Trophoblast cell (in vitro differentiated cells and primary cell): Measurements from ENCODE around the gene TNFSF4.
A peak's percentile ranks its signal among the peaks of the same experiment; 100 is the strongest.

Experiments used
- DNase-seq, 2 donors: peaks; one replicate each; pipeline ENCODE4 v3.0.0-alpha.2; 2016
- H2AFZ ChIP-seq: 2 replicates; pipeline ENCODE4 v1.6.1; 2013; ENCODE audit warnings: low read length, moderate library complexity, mild to moderate bottlenecking; ENCODE audit not compliant: insufficient read depth, poor library complexity
- H2AK5ac ChIP-seq: 2 replicates; pipeline ENCODE4 v1.6.1; 2013; ENCODE audit warnings: mild to moderate bottlenecking, low read length
- H2BK120ac ChIP-seq: 2 replicates; pipeline ENCODE4 v1.6.1; 2013; ENCODE audit warnings: low read length, mild to moderate bottlenecking, moderate library complexity; ENCODE audit not compliant: insufficient read depth, poor library complexity
- H2BK12ac ChIP-seq: 2 replicates; pipeline ENCODE4 v1.6.1; 2013; ENCODE audit warnings: mild to moderate bottlenecking, low read length, moderate library complexity
- H2BK5ac ChIP-seq: 2 replicates; pipeline ENCODE4 v1.6.1; 2013; ENCODE audit warnings: low read length, low read depth, moderate library complexity, mild to moderate bottlenecking; ENCODE audit not compliant: poor library complexity
- H3K14ac ChIP-seq: 2 replicates; pipeline ENCODE4 v1.6.1; 2013; ENCODE audit warnings: mild to moderate bottlenecking, low read length
- H3K18ac ChIP-seq: 2 replicates; pipeline ENCODE4 v1.6.1; 2013; ENCODE audit warnings: mild to moderate bottlenecking, low read length
- H3K23ac ChIP-seq: 2 replicates; pipeline ENCODE4 v1.6.1; 2013; ENCODE audit warnings: low read length
- H3K27ac ChIP-seq: 2 replicates; pipeline ENCODE4 v1.5.1; 2013; ENCODE audit warnings: low read depth, mild to moderate bottlenecking, inconsistent platforms, low read length, moderate library complexity
- H3K27me3 ChIP-seq: 2 replicates; pipeline ENCODE4 v1.6.1; 2013; ENCODE audit warnings: inconsistent platforms, mild to moderate bottlenecking, low read length, moderate library complexity; ENCODE audit not compliant: insufficient read depth
- H3K36me3 ChIP-seq, 2 experiments: 1 replicate in 1 of 2; 2 replicates in 1 of 2; pipeline ENCODE4 v1.6.1; 2013; ENCODE audit warnings: low read length in 2 of 2, mild to moderate bottlenecking in 2 of 2, moderate library complexity in 1 of 2; ENCODE audit not compliant: insufficient read depth in 2 of 2, control insufficient read depth in 1 of 2
- H3K4ac ChIP-seq: 2 replicates; pipeline ENCODE4 v1.6.1; 2013; ENCODE audit warnings: low read depth, mild to moderate bottlenecking, low read length, moderate library complexity
- H3K4me1 ChIP-seq, 2 experiments: 1 replicate in 1 of 2; 2 replicates in 1 of 2; pipeline ENCODE4 v1.6.1; 2013; ENCODE audit warnings: low read length in 2 of 2, mild to moderate bottlenecking in 2 of 2, moderate library complexity in 1 of 2; ENCODE audit not compliant: insufficient read depth in 2 of 2, control insufficient read depth in 1 of 2
- H3K4me2 ChIP-seq: 2 replicates; pipeline ENCODE4 v1.6.1; 2013; ENCODE audit warnings: inconsistent platforms, mild to moderate bottlenecking, low read length, moderate library complexity
- H3K4me3 ChIP-seq: 2 replicates; pipeline ENCODE4 v1.5.1; 2013; ENCODE audit warnings: mild to moderate bottlenecking, low read depth, low read length, inconsistent platforms
- H3K79me1 ChIP-seq: one replicate; pipeline ENCODE4 v1.6.1; 2013; ENCODE audit warnings: low read length
- H3K79me2 ChIP-seq: 2 replicates; pipeline ENCODE4 v1.6.1; 2013; ENCODE audit warnings: low read length, mild to moderate bottlenecking; ENCODE audit not compliant: control insufficient read depth, insufficient read depth, poor library complexity
- H3K9ac ChIP-seq: 2 replicates; pipeline ENCODE4 v1.6.1; 2013; ENCODE audit warnings: mild to moderate bottlenecking, low read length
- H3K9me3 ChIP-seq: 2 replicates; pipeline ENCODE4 v1.6.1; 2013; ENCODE audit warnings: low read depth, mild to moderate bottlenecking, control low read depth, inconsistent platforms, low read length; ENCODE audit not compliant: insufficient read depth
- H4K12ac ChIP-seq: 2 replicates; pipeline ENCODE4 v1.6.1; 2013; ENCODE audit warnings: low read depth, mild to moderate bottlenecking, low read length, moderate library complexity
- H4K8ac ChIP-seq: 2 replicates; pipeline ENCODE4 v1.6.1; 2013; ENCODE audit warnings: low read depth, mild to moderate bottlenecking, low read length, moderate library complexity
- H4K91ac ChIP-seq: one replicate; pipeline ENCODE4 v1.6.1; 2013; ENCODE audit warnings: low read depth, mild to moderate bottlenecking, low read length, moderate library complexity
- WGBS: extraction: QIAGEN DNeasy Blood & Tissue Kit; methylation state at CpG from one replicate; pipeline ENCODE4 v1.1.7; 2013; ENCODE audit warnings: missing lambda C conversion rate; ENCODE audit not compliant: insufficient read length, insufficient coverage; ENCODE audit errors: extremely low coverage; 5-methylcytosine and 5-hydroxymethylcytosine counted together

The TNFSF4 gene

GRCh38 chr1:173139706-173140105 is 67.4 kb downstream of the TNFSF4 start:
- no peak overlapping the region for H2BK12ac ChIP-seq
- no peak overlapping the region for H2BK5ac ChIP-seq
- no peak overlapping the region for H3K27ac ChIP-seq
- peaks cover 2% of the 10 kb centered on the region for H3K9me3 ChIP-seq
- no peak overlapping the region for H4K12ac ChIP-seq
- H2AK5ac ChIP-seq = no peak overlapping the region
- DNase-seq = no peak
- H4K8ac ChIP-seq = no peak overlapping the region
- no peaks in the 10 kb centered on the region for H3K79me2 ChIP-seq
- WGBS = no CpG with 5 or more reads among the region's 3 CpGs
- no peak overlapping the region for H3K4ac ChIP-seq
- H3K14ac ChIP-seq = no peak overlapping the region
- H2BK120ac ChIP-seq = no peak overlapping the region
- H3K18ac ChIP-seq = no peak overlapping the region
- H3K79me1 ChIP-seq = no peaks in the 10 kb centered on the region
- H3K9ac ChIP-seq = no peak overlapping the region
- peaks cover 0 to 5% of the 10 kb centered on the region in 2 experiments for H3K4me1 ChIP-seq
- H3K27me3 ChIP-seq = no peaks in the 10 kb centered on the region
- H3K36me3 ChIP-seq = no peaks in the 10 kb centered on the region
- no peak overlapping the region for H3K4me2 ChIP-seq
- H4K91ac ChIP-seq = no peak overlapping the region
- H2AFZ ChIP-seq = no peak overlapping the region
- H3K23ac ChIP-seq = no peak overlapping the region
- no peak overlapping the region for H3K4me3 ChIP-seq

DNA sequence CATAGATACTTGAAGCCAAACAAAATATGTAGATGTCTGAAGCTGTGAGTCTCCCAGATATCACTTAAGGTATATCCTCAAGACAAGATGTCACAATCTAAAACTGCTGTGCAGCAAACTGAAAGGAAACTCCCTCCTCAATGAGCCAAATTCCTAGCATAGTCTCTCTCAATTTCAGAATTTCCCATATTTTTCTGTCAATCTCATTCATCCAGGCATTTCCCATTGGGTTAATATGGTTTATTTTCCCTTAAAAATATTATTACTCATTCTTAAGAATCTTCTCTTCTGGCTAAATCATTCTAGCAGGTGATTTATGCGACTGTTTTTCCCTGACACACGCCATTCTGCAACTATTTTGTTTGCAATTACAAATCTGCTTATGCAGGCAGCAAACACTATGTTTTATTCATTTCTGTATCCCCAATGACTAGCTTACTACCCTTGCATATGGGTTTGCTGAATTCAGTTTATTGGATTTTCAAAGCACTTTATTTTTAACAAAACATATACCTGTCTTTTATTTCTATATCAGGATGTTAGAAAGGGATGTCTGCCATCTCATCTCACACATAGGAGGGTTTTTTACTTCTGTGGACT is 69.9 kb downstream of the TNFSF4 start:
- Histone ChIP-seq H3K9ac (no peak overlapping the region), H3K4me2 (no peak overlapping the region), H3K79me1 (no peaks in the 10 kb centered on the region), H2AFZ (no peak overlapping the region), H4K8ac (no peak overlapping the region), H3K9me3 (peaks cover 2% of the 10 kb centered on the region), H2BK120ac (no peak overlapping the region), H4K12ac (no peak overlapping the region), H3K14ac (no peak overlapping the region), H3K18ac (no peak overlapping the region), H3K36me3 (no peaks in the 10 kb centered on the region), H2AK5ac (no peak overlapping the region), H3K23ac (no peak overlapping the region), H3K4me3 (no peak overlapping the region), H2BK12ac (no peak overlapping the region), H2BK5ac (no peak overlapping the region), H3K4me1 (peaks cover 0 to 7% of the 10 kb centered on the region in 2 experiments), H4K91ac (no peak overlapping the region), H3K27ac (no peak overlapping the region), H3K27me3 (no peaks in the 10 kb centered on the region), H3K79me2 (no peaks in the 10 kb centered on the region), H3K4ac (no peak overlapping the region)
- DNase-seq = peak in 1 of 2 donors; percentile 47
- no CpG with 5 or more reads among the region's 2 CpGs for WGBS

DNA sequence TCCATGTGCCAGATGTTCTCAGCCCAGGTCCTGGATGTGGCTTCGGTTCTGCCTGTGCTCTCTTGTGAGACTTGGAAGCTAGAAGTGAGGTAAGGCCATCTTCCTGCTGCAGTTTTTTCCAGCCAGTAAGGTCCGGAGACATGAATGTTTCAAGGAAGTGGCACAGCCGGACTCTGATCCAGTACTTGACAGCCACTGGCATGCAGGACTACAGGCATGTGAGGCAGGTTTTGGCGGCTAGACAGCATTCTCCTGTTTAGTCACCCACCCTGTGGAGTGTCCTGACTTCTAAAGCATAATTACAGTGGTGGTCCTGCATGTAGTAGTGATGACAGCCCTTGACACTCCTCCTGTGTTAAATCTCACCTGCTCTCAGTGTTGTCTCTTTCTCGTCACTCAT is 72.3 kb downstream of the TNFSF4 start:
- no peak overlapping the region for H2AFZ ChIP-seq
- WGBS = no CpG with 5 or more reads among the region's 5 CpGs
- no peak overlapping the region for H2BK120ac ChIP-seq
- no peaks in the 10 kb centered on the region for H3K79me1 ChIP-seq
- H4K91ac ChIP-seq = no peak overlapping the region
- H2AK5ac ChIP-seq = no peak overlapping the region
- DNase-seq = peak; percentile 87 to 89
- no peaks in the 10 kb centered on the region for H3K27me3 ChIP-seq
- no peak overlapping the region for H3K4ac ChIP-seq
- H3K4me2 ChIP-seq = no peak overlapping the region
- peaks cover 0 to 7% of the 10 kb centered on the region in 2 experiments for H3K4me1 ChIP-seq
- no peak overlapping the region for H3K23ac ChIP-seq
- no peak overlapping the region for H2BK12ac ChIP-seq
- H3K18ac ChIP-seq = no peak overlapping the region
- no peak overlapping the region for H4K12ac ChIP-seq
- no peak overlapping the region for H4K8ac ChIP-seq
- no peak overlapping the region for H3K14ac ChIP-seq
- H3K27ac ChIP-seq = no peak overlapping the region
- no peaks in the 10 kb centered on the region for H3K79me2 ChIP-seq
- H3K9me3 ChIP-seq = no peaks in the 10 kb centered on the region
- no peak overlapping the region for H2BK5ac ChIP-seq
- no peak overlapping the region for H3K4me3 ChIP-seq
- H3K36me3 ChIP-seq = no peaks in the 10 kb centered on the region
- H3K9ac ChIP-seq = no peak overlapping the region

DNA sequence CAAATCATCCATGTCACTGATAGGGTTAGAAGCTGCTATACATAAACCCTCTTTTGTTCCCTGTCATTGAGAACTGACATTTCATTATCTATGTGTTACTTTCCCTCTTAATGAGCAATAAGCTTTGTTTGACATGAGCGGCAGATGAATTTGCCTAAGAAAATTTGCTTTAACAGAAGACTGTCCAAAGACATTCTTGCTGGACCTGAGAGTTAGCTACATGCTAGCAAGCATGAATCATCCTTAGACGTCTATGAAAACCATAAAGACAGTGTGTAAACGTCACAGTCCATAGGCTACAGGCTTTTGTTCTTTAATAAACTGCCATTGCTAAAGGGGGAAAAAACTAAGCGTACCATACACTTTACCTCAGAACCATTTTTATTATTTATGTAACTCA is 73.1 kb downstream of the TNFSF4 start:
- Histone ChIP-seq H3K4ac (no peak overlapping the region), H3K36me3 (no peaks in the 10 kb centered on the region), H2BK5ac (no peak overlapping the region), H3K18ac (no peak overlapping the region), H3K9ac (no peak overlapping the region), H4K12ac (no peak overlapping the region), H3K79me2 (no peaks in the 10 kb centered on the region), H4K91ac (no peak overlapping the region), H3K4me3 (no peak overlapping the region), H2AFZ (no peak overlapping the region), H3K27ac (no peak overlapping the region), H2BK120ac (no peak overlapping the region), H2BK12ac (no peak overlapping the region), H3K79me1 (no peaks in the 10 kb centered on the region), H3K14ac (no peak overlapping the region), H4K8ac (no peak overlapping the region), H3K4me1 (peaks cover 0 to 7% of the 10 kb centered on the region in 2 experiments), H2AK5ac (no peak overlapping the region), H3K9me3 (no peaks in the 10 kb centered on the region), H3K27me3 (no peaks in the 10 kb centered on the region), H3K23ac (no peak overlapping the region), H3K4me2 (no peak overlapping the region)
- DNase-seq = peak in 1 of 2 donors; percentile 60
- WGBS = no CpG with 5 or more reads among the region's 4 CpGs
